HG02970 (cell line): ENCODE data around the gene ZBTB38.

Experiments used
- ATAC-seq: cut with Tn5 transposase; IDR thresholded peaks from one replicate; pipeline ENCODE4 v1.9.1; 2021; ENCODE audit warnings: mild to moderate bottlenecking, moderate library complexity, moderate number of reproducible peaks; ENCODE audit not compliant: unreplicated experiment, low FRiP score

The ZBTB38 gene

DNA sequence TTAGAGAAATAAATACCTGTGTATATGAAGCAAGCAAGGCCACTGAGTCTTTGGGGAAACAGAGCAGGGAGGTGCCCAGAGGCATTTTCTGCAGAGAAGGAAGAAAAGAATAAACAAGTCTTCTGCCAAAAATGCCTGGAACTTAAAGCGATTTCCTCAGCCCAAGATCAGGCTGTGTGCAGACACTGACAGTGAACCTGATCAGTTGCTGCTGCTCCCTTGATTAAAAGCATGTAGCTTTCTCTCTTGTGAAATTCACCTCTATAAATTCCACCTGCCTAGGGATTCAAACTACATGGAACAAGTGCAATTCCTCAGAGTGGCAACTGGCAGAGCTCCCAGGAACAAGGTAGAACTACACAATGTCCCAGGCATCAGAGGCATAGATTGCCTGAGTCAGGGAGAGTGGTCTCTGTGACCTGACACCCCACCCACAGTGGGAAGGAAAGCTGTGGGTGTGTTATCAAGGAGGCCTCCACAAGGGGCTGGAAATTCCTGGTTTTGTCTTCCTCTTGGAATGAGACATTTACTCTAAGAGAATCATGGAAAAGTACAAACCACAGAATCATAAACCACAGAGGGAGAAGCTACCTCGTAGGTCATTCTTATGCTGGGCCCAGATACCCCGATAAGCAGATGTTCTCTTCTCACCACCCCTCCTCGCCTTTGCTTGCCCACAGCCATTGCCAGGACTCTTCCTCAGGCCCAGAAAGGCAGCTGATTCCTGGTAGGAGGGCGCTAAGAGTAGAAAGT lies 1.8 kb upstream of the ZBTB38 start:
- ATAC-seq, result no peak

DNA sequence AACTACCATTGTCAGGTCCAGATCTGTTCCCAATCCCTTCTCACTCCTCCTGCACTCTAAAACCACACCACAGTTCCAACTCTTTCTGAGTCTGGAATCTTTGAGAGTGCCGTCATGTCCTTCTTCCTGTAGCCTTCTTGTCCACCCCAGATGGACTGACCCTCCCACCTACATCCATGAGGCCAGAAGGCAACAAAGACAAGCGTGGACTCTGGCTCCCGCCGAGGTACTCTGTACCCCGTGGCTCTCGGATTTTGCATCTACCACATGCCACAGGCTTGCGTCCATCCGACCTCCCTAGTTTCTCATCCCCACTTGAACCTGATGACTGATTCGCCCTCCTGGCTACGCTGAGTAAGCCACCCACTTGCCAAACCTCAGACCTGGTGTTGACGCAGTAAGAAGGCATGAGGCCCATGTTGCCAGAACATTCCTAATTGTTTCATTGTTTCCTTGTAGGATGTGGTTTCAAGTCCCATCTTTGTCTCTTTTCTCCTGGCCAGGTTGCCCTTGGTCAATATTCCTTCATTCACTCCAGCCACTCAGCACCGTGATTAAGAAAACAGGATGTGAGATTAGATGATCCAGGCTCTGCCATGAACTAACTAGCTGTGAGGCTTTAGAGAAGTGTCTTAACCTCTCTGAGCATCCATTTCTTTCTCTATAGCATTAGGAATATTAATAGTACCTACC lies 1.1 kb upstream of the ZBTB38 start:
- ATAC-seq, result no peak

DNA sequence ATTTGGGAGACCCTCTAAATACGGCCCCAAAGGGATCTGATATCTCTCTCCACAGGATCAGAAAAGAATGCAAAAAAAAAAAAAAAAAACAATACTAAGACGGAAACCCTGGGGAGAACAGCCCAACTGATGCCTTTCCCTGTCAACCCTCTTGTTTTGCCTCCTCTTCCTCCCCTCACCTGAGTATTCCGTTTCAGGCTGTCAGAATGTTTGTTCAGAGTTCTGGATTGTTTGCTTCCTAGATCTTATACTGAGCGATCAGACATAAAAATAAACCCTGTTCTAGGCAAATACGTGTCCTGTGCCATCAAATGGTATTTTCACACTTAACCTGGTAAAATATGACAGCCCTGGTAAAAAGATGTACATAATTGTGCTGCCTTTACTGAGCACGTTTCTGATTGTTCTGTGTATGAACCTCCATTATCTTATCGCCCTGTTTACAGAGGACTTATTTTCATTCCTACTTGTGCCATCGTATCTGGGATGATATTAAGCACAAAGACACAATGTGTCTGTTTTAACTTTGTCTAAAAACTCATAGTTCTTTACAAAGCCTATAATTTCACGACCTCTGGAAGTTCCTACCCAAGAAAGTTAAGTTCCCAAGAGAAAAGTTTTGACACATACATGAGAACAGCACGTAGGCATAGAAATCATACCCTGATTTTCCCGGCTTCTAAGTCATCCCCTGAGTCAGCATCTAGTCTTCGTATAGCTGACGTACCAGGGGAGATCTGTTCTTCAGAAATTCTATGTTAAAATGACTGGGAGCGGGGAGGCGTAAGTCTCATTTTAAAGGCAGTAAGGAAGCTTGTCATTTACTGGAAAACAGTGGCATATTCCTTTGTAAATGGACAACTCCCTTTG lies 856 bp downstream of the ZBTB38 start:
- no peak for ATAC-seq

DNA sequence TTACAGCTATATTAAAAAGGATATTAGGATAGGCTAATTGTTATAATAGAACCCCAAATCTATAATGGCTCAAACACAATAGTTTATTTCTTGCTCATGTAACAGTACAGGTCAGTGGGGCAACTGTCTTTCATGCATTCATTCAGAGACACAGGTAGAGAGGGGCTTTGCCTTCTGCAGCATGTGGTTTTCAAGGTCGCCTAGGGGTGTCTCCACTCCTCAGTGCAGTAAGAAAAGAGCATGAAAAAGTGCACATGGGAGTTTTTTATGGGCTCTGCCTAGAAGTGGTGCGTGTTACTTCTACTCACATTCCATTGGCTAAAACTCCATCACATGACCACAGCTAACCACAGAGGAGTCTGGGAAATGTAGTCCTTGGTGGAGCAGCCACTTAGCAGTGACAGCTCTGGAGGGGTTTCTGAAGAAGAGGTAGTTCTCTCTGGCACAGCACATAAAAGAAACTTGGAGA lies 1.8 kb downstream of the ZBTB38 start:
- ATAC-seq, result peak; percentile 79

DNA sequence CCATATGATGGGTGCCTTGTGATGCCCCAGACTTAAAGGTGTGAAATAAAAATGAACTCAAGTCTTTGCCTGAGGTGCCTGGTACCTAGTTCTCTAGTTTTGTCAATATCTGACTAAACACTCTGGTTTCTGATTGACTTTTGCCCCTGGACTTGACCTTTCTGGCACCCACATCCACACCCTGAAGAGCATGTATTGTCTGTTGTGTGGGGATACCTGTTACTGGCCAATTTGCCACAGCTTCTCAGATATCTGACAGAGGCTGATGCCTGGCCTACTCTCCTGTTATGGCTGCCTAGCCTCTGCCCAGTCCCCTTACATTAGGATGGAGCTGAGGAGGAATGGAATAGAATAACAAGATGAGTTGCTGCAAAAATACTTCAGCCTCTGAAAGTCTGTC lies 3.6 kb downstream of the ZBTB38 start:
- ATAC-seq, result no peak

DNA sequence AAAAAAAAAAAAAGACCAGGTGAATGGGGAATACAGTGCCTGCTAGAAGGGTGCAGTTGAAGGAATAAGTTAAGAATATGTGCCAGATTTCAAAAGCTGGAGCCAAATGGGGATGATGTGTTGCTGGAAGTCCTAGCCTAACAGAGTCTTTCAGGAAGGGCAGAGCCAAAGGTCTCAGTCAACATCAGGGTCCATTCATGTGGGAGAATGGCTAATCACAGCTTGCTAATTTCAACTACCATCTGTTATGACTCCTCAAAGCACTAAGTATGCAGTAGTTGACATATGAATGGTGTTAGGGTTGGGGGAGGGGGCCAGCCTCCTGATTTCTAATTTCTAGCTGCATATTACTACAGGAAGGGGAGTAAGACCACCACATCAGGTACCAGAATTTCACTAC lies 4.4 kb downstream of the ZBTB38 start:
- ATAC-seq, result no peak

DNA sequence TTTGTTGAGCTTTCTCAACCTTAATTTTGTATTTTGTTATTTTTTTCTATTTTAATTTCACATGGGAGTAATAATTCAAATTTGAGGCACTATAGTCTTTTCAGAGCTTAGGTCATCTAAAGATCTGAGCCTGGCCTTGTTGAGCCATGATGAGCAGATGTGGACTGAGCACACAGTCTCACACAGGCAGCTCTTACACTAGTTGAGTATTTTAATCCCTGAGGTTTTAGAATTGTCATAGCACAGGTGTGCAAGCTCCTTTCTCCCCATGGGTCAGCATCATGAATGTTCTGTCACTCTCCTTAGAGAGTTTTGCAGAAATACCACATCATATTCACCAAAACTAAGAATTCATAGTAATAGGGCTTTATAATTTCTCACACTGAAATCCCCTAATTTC lies 4.9 kb downstream of the ZBTB38 start:
- ATAC-seq, result no peak

DNA sequence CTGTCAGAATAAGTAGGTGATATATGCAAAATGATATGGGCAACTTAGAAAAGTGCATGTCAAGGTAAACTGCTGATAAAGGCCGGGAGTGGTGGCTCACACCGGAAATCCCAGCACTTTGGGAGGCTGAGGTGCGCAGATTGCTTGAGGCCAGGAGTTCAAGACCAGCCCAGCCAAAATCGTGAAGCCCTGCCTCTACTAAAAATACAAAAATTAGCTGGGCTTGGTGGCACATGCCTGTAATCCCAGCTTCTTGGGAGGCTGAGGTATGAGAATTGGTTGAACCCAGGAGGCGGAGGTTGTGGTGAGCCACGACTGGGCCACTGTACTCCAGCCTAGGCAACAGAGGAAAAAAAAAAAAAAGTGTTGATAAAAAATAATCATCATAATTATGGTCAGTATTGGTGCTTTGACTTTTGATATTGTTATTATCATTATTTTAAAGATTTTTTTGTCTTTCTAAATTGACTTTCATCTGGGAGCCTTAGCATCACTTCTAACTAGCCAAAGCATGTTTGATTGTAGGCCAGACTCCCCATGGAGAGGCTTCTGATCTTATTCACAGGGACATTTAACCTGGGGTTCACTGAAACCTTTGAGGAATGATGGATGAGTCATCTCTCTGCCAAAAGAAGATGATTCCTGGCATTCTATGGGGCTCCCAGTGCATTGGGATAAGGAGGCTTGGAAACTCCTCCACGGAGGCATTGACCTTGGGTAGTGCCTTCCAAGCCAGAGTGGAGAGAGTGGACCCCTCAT lies 5.6 kb downstream of the ZBTB38 start:
- ATAC-seq, result no peak

DNA sequence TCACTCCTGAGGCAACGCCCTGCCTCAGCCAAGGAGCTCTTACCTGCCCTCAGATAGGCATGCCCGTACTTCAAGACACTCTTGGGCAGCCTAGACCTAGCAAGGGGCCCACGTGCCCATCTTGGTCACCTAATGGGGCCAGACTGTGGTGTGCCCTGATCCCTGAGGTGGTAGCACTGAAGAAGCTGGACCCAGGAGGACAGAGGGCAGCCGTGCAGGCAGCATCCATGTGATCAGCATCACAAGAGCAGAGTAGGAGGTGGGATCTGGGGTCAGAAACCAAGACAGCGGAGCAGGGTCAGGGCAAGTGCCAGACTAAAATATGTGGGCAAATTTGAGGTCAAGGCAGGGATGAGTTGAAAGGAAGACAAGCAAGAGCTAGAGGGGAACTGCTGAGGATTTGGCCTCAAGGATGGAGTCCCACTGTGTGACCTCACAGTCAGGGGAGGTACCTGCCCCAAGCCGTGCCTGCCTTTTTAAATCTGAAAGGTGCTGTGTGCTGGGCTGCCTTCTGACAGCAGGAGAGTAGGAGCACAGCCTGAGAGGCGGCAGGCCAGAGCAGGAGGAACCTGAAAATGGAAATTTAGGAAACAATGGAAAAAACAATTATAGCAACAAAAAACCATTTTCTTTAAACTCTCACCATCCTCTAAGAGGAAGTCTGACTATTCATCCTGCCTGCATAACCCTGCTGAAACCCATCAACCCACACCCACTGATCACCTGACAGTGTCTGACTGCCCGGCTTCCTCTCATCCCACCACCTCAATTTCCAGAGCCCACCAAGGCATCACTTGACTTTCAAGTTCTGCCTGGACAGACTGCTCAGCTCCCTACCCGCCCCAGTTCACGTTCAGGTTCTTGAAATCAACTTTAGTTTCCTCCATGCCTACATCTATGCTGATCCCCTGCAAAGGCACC lies 7.3 kb downstream of the ZBTB38 start:
- no peak for ATAC-seq

DNA sequence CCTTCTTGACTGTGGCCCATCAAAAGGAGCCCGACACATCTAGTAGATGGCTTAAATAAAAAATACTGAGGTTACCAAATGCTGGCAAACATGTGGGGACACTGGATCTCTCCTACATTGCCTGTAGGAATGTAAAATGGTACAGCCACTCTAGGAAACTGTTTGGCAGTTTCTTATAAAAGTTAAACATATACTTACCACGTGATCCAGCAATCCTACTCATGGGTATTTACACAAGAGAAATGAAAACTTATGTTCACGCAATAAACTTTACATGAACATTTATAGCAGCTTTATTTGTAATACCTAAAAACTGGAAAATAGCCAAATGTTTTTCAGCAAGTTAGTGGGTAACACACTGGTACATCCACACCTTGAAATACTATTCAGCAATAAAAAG lies 9.1 kb downstream of the ZBTB38 start:
- ATAC-seq, result no peak

DNA sequence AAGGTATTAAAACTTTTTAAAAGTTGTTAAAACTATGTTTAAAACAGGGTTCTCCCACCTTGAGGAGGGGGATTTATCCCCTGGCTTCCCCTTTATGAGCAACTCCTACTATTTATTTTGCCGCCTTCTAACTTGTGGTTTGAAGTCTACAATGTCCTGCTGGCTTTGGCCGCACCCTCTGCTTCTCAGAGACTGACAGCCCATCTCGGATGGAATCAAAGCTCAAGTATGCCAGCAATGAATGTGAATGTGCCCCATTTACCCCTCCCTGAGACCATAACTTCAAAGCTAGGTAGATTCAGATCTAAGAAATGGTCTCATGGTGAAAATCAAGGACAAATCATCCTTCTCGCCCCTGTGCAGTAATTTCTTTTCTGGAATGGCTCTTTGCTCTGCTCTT lies 10.3 kb downstream of the ZBTB38 start:
- ATAC-seq, result no peak

DNA sequence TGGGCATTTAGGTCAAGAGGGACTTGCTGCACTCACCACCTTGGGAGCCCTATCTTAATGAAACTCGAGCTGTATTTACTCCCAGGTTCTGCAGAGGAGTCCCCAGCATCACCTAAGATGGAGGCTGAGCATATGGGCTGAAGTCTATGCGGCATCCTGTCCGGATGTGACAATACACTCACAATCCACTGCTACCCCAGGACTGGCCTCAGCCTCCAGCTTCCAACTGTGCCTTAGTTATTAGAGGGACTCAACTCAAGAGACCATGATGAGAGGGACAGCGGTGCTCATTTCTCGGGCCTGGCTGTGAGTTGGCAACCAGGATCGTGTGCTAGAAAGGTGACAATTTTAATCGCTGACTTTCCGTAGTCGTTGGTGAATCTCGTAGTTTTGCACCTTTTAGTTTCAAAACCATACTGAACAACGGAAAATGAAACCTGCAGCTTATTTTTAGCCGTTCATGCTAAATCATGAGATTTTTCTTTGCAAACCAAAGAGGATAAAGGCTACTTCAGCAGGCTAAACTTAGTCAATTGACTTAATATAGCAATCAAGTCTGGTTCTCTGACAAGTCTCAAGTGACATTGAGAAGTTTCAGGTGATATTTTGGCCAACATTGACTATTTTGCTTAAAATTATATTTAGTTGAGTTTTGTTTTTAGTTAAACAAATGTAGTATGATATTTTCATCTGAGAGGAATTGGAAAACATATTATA lies 11.1 kb downstream of the ZBTB38 start:
- peak; percentile 54 for ATAC-seq

DNA sequence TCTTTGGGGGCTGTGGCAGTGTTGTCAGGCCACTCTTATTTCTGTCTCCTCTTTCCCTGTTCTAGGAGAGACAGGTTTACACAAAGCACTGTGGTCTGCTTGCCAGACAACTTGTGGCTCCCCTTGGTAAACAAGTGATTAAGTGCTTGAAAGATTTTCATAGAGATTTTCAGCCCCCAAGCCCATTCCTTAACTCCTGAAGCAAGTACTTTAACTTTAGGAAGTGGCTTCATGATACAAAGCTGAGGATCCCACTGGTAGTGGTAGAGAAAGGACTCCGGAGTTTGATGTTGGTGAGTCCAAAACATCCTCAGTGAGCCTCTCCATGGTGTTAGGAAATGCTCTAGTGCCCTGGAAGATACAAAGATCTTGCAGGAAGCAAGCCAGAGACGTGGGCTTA lies 12.0 kb downstream of the ZBTB38 start:
- no peak for ATAC-seq

DNA sequence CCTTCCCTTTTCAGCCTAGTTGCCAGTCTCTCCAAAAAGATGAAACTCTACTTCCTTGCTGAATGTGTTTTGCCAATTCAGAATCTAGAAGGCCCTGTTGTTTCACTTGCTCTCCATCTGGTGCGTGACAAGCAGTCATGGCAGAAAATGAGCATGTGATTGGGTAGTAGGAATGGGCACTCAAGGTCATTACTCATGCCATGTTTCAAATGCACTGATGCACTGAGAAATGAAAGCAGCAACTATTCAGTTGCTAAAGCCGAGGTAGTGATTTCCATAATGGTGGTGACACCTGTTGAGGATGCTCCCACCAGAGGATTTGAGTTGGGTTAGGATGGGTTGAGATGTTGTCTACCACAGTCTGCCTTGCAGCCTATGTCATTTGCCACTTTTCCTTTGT lies 12.7 kb downstream of the ZBTB38 start:
- ATAC-seq, result no peak

DNA sequence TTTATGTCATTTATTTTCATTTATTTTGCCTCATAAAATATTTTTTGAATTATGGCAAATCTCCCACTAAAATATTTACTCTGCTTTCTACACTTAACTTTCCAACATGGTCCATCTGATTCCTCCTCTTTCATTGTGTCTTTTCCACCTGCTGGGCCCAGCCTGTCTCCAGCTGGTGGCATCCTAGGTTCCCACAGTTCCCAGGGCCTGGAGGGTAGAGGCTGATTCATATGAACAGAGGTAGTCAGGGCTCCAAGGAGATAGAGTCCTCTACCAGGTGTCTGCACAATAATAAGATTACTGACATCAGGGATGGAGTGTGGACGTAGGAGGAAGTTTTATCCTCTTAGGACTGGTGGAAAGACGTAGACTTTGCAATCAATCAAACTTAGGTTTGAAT lies 14.3 kb downstream of the ZBTB38 start:
- no peak for ATAC-seq

DNA sequence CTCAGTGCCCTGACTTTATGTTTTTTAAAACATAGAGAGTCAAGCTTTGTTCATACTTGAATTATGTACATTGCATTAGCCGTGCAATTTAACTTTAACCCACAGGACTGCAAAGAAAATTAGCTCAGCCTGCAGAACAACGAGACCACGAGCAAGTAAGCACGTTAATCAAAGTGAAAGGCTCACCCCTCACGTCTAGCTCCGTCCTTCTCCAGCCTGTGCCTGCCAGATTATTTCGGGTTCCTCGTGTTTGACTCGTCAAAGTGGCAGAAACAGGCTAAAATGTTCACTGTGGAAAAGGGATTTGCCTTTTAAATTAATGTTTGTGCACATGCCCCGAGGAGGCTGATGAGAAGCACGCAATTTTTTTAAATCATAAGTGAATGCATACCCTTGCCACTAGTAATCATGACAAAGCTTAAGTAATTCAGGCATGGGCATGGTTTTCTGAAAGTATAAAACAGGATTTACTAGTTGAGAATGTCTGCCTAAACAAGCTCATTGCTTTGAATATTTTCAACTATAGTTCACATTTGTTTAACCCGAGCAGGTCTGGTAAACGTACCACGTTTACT lies 15.3 kb downstream of the ZBTB38 start:
- ATAC-seq, result no peak

DNA sequence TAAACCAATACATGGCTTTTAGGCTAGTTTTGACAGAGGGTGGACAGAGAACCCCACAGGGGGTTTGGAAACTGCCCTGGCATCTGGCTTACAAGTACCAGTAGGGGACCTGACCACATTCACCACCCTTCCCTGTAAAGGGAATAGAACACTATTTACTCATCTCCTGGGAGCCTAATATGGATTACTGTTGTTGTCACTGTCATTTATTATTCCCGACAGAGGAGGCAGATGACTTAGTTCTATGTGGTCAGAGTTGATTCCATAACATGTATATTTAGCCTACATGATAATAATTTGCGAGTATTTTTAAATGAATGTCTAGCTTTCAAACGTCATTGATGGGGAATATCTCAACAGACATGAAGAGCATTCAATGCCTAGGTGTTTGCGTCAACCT lies 15.9 kb downstream of the ZBTB38 start:
- no peak for ATAC-seq

DNA sequence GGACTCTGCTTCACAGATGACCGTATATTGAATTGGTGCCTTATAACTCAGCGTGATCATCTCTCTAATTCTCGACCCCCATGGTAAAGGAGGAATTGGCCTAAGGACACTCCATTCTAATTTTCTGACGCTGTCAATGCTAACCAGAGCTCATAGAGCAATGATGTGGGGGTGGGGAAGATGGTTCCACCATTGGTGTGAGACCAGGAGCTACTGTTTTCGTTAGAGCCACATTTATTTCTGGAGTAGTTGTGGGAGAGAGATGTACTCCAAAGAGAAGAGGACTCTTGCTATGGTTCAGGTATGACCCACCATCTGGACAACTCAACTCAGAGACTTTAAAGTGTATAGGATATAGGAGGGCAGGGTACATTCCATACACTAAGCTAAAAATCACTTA lies 16.3 kb downstream of the ZBTB38 start:
- no peak for ATAC-seq
